ENCODE results near the gene PPBP. TPM values are rescaled to one million over a fixed set of nuclear protein-coding genes. Genes with fewer than 3 reads are reported as not detected.

The PPBP gene
- total RNA-seq, 6 experiments from 2014 or later, result not detected

GRCh38 chr4:73943555-73943954 is 44.4 kb downstream of the PPBP start:
- Mint-ChIP-seq H3K9me3 (no peaks in the 10 kb centered on the region), H3K27me3 (ENCODE audit: insufficient read depth) (peaks cover 45% of the 10 kb centered on the region), H3K4me1 (ENCODE audit: low read depth) (no peaks in the 10 kb centered on the region), H3K36me3 (ENCODE audit: low read depth) (no peaks in the 10 kb centered on the region), H3K4me3 (no peak overlapping the region; the same call in 1 of the 2 replicates), H3K27ac (no peak overlapping the region)
- TF ChIP-seq, protein P1, sequence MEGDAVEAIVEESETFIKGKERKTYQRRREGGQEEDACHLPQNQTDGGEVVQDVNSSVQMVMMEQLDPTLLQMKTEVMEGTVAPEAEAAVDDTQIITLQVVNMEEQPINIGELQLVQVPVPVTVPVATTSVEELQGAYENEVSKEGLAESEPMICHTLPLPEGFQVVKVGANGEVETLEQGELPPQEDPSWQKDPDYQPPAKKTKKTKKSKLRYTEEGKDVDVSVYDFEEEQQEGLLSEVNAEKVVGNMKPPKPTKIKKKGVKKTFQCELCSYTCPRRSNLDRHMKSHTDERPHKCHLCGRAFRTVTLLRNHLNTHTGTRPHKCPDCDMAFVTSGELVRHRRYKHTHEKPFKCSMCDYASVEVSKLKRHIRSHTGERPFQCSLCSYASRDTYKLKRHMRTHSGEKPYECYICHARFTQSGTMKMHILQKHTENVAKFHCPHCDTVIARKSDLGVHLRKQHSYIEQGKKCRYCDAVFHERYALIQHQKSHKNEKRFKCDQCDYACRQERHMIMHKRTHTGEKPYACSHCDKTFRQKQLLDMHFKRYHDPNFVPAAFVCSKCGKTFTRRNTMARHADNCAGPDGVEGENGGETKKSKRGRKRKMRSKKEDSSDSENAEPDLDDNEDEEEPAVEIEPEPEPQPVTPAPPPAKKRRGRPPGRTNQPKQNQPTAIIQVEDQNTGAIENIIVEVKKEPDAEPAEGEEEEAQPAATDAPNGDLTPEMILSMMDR (IDR thresholded peaks at IDR 0.05), result no peak
- DNase-seq, result no peak

GRCh38 chr4:73936969-73937368 is 51.0 kb downstream of the PPBP start:
- Mint-ChIP-seq H3K4me3 (no peak overlapping the region), H3K27ac (no peak overlapping the region), H3K36me3 (ENCODE audit: low read depth) (no peaks in the 10 kb centered on the region), H3K27me3 (ENCODE audit: insufficient read depth) (peaks cover 17% of the 10 kb centered on the region), H3K4me1 (ENCODE audit: low read depth) (no peaks in the 10 kb centered on the region), H3K9me3 (no peaks in the 10 kb centered on the region)
- TF ChIP-seq, protein P1 (IDR thresholded peaks at IDR 0.05), result no peak
- DNase-seq, result no peak

Other genes starting within 250 kb of the PPBP start
- gene CXCL8, start 247.6 kb downstream of the PPBP start, total RNA-seq (2021; fragmentation: NEBNext Ultra II Directional; extraction: Animal tissue kit (Norgen Biotek cat#: 25700)), result 1 to 10 TPM in 4 of 6 experiments, under 1 TPM in 2; 0.47 to 3.2 (median 2.1) TPM
- under 1 TPM in 2 of 6 experiments, not detected in 4; 0.12 to 0.24 TPM for gene CXCL6, start 151.5 kb downstream of the PPBP start, total RNA-seq (2021; fragmentation: NEBNext Ultra II Directional; extraction: Animal tissue kit (Norgen Biotek cat#: 25700))
- gene PF4V1, start 134.9 kb downstream of the PPBP start, total RNA-seq (2021; fragmentation: NEBNext Ultra II Directional; extraction: Animal tissue kit (Norgen Biotek cat#: 25700)), result not detected
- 1 to 10 TPM in 5 of 6 experiments, under 1 TPM in 1; 0.71 to 5.0 (median 4.3) TPM for gene CXCL1, start 118.8 kb downstream of the PPBP start, total RNA-seq (2021; fragmentation: NEBNext Ultra II Directional; extraction: Animal tissue kit (Norgen Biotek cat#: 25700))
- gene PF4, start 6.2 kb downstream of the PPBP start, total RNA-seq (2021; fragmentation: NEBNext Ultra II Directional; extraction: Animal tissue kit (Norgen Biotek cat#: 25700)), result under 1 TPM in 1 of 6 experiments, not detected in 5; 0.33 TPM
- gene CXCL5, start 10.5 kb upstream of the PPBP start, total RNA-seq (2021; fragmentation: NEBNext Ultra II Directional; extraction: Animal tissue kit (Norgen Biotek cat#: 25700)), result under 1 TPM in 3 of 6 experiments, not detected in 3; 0.07 to 0.17 (median 0.14) TPM
- gene CXCL3, start 50.5 kb upstream of the PPBP start, total RNA-seq (2021; fragmentation: NEBNext Ultra II Directional; extraction: Animal tissue kit (Norgen Biotek cat#: 25700)), result 1 to 10 TPM in 4 of 6 experiments, under 1 TPM in 2; 0.40 to 2.3 (median 1.4) TPM
- gene CXCL2, start 111.0 kb upstream of the PPBP start, total RNA-seq (2021; fragmentation: NEBNext Ultra II Directional; extraction: Animal tissue kit (Norgen Biotek cat#: 25700)), result 1 to 10 TPM; 1.1 to 3.2 (median 1.9) TPM
- gene MTHFD2L, start 169.9 kb upstream of the PPBP start, total RNA-seq (2021; fragmentation: NEBNext Ultra II Directional; extraction: Animal tissue kit (Norgen Biotek cat#: 25700)), result 1 to 10 TPM; 5.2 to 9.0 (median 8.1) TPM